Epithelial cell of umbilical artery (primary cell): ENCODE results near the gene GHR. TPM values are rescaled to one million over a fixed set of nuclear protein-coding genes. Genes with fewer than 3 reads are reported as not detected.

Experiments
- total RNA-seq: library from RNA; depleted of rRNA; stranded (reverse); fragments of >200 nt; gene quantifications from 2 replicates; pipeline ENCODE4 v1.2.3, GENCODE V29; 2014

GHR gene
- total RNA-seq: 0.30 and 0.65 TPM in 2 replicates

DNA sequence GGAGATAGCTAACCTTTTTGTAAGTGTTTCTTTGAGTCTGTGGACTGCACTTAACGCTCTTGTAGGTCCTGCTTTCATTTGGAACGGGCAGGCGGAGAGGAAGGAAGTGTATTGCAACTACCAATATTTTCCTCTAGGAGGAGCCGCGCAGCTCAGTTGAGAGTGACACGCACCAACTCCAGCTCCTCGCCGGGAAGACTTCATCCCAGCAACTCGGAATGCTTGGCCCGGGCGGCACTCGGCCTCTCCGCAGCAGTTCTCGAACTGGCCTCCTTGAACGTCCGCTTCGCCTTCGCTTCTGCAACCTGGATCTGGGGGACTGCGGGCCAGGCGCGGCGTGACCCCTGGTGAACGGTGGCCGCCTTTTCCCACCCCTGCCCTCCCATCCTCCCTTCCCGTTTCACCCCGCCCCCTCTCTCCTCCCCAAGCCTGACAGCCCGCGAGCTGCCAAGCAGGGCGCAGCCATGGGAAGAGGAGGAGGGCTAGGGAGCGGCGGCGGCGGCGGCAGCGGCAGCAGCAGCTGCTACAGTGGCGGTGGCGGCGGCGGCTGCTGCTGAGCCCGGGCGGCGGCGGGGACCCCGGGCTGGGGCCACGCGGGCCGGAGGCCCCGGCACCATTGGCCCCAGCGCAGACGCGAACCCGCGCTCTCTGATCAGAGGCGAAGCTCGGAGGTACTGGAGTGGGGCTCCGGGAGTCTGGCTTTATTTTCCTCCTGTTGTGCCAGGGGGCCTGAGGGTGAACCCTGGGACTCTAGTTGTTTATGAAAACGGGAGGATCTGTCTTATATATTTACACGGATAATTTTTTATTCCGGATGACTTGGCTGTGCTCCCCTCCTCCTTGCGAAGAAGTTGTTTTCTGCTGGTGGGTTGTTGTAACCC is at the start of gene GHR:
Gene GHR, plus strand, starts transcription at position 155 of the 881 bp plus-strand sequence. CDS start 142,436 bp downstream, outside the sequence.

GRCh38 chr5:42756606-42757601 is 333.7 kb downstream of the GHR start, which contains the start of gene CCDC152:
Gene CCDC152, plus strand, starts transcription at chr5:42756818. Its CDS starts 2,304 bp downstream, at chr5:42759122.

